Measurements from ENCODE around the gene PPFIBP1.
"Not testable (repeated sequence)": the region's sequence is repeated elsewhere in the genome, so short reads cannot be mapped to it uniquely, and the experiment has no call there.

The PPFIBP1 gene

DNA sequence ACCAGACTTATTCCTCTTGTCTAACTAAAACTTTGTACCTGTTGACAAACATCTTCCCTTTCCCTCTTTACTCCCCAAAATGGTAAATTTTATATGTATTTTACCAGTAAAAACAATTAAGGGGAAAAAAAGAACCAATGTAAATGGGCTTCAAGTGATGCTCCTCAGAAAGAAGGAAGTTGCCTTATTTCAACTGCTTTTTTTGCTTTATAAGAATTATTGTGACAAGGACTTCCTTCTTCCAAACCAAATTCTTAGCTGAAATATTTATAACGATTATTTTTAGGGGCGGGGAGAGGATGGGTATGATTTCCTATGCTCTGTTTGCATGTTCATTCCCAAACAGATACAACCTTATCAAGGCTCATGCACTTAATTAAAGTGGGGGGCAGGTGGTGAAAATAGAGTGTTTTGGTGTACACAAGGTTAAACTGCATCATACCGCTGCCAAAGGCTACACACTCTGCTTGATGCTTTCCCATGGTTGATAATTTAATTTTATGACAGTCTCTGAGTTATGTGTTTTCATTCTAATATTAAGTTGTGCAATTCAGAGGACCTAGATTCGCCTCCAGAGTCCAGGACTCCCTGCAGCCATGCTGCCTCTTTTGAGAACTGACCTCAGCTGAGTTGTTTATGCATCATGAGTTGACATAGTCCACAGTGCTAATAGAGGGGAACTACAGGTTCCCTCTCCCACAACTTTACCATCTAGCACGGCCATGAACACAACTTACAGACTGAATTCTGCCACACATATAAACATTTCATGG is 77.2 kb downstream of the PPFIBP1 start:
- DNase-seq: not testable (repeated sequence)

DNA sequence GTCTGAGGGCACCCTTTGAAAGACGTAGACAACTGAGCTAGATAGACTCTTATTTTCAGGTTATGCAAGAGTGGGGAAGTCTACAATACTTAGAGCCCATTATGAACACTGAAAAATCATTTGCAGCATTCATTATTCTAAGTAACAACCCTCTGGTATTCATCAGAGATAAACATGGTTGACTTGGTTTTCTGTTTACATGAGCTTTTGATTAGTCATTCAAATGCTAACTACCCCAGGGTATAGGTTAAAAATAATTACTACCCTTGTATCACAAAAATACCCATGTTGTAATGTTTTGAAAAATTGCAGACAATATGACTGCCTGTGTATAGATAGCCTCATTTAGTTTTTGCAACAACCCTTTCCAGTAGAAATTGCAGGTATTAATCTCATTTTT is 78.5 kb downstream of the PPFIBP1 start:
- no peak for DNase-seq

DNA sequence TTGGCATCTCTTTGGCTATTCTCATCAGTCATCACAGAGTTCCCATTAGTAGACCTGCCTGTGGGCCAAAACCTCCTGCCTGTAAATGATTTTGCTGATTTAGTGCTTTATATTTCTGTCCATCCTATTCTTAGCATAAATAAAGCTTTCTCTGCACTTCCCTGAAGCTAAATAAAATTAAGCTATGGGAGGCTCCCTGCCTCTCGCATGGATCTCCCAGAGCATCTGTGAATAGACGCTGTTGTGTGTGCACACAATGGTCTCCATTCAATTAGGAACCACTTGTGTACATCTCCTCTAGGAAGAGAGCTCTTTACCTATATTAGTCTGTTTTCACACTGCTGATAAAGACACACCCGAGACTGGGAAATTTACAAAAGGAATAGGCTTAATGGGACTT is 80.4 kb downstream of the PPFIBP1 start:
- no peak for DNase-seq

DNA sequence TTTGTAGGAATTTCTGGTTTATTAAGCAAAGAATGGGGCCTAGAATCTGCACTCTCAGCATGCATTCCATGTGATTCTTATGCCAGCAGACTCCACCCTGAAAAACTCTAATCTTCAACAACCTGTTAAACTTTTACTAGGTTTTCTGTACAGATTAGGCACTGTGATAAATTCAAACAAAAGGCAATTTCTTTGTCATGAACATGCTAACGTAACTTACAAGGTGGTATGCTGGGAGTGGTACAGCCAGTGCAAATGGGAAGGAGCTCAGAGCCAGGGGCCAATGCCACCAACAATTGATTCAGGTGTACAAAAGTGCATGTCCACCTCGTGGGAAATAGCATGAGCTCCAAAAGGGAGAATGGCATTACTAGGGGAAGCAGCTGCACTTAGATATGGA is 83.0 kb downstream of the PPFIBP1 start:
- no peak for DNase-seq

DNA sequence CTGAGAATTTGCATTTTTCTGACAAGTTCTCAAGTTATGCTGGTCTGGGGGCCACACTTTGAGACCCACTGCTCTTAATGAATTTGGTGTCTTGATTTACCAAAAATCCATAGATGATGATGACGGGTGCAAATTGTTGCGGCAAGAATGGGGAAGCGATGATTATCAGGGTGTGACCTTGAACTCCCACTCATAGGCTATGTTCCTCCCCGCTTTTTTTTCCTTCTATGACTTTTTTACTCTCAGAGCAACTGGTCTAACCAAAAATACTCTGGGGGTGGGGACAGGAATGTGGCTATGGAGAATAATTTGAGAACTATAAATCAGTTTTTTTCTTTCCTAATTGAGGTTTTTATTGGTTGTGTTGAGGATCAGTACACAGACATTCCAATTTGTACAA is 83.6 kb downstream of the PPFIBP1 start:
- no peak for DNase-seq

DNA sequence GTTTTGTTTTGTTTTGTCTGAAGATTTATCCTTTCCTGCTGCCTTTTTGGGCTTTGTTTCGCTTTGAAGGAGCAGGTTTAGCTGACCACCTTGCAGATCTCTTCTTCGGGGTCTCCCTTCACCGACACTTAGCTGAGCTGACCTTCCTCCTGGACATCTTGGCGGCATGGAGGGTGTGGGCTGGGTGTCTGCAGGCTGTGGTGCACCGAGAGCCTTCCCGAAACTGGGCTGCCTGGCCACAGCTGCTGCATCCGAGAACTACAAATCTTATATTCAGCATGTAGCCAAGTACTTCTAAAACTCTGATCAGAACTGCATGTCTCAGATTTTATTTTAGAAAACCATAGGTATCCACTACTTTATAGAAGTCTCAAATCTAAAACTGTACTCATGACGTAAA is 84.9 kb downstream of the PPFIBP1 start:
- DNase-seq: no peak

DNA sequence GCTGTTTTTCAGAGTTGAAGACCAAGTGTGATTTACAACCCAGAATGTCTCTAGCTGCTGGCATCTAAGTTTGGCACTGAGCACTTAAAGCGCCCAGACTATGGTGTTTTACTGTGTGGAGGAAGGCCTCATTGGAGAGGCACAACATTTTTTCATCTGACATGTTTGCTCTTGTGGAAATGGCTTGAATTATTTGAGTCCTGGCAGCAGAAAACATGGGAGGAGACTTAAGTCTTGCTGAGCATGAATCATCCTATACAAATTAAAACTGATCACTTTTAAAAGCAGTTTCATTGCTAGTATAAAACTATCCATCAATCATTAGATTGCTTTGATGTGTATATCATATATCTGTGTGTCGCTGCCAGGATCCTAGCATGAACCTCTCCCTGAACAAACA is 86.4 kb downstream of the PPFIBP1 start:
- no peak for DNase-seq

DNA sequence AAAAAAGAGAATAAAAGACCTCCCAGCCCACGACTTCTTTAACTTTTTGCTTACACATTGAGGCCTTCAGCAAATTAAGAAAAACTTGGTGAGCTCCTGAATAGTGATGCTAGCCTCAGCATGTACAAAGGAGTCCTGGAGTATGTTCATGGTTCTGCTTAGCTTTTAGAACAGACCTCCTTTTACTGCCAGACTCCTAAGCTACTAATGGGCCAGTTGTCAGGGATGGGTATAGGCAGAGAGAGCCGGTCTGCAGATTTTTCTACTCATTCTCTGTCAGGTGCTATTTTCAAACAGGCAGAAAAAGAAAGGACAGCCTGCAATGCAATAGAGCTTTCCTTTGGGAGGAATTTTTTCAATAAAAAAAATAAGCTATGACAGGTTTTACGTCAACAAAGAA is 90.4 kb downstream of the PPFIBP1 start:
- DNase-seq: no peak

DNA sequence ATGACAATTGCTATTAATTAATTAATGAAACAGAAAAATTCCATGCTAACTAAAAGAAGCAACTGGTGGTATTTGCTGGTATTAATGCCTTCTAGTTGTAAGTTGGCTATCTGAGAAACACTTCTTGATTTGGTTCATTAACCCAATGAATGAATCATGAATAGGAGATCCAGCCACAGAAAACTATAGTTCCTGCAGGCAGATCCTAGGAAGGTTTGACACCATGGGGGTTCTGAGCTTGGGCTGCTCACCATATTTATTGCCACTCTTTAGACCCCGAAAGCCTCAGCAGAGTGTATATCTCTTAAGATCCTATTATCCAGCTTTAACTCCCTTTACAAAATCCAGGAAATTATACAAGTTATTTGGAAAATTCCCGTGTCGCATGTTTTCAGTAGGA is 90.9 kb downstream of the PPFIBP1 start:
- no peak for DNase-seq

DNA sequence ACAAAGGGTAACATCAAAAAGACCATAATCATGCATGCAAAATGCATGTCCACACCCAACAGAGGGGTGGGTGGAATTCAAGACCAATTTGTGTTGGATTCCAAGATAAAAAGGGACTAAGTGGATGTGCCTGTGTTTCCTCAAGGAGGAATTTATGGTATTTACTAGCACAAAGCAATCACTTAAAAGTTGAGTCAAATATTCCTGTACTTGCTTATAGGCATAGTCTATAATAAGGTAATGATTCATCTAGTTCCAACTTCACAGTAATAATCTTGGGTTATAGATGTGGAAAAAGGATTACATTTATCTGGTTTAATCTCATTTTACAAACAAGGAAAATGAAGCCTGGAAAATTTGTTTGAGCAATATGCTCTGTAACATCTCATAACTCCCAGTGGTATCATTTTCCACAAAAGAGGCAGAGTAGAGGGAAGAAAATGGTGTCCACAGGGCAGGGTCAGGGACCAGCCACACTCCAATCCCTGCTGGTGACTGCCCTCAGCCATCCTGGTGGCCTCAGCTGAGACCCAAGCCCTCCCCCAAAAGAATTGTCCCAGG is 91.4 kb downstream of the PPFIBP1 start:
- no peak for DNase-seq

DNA sequence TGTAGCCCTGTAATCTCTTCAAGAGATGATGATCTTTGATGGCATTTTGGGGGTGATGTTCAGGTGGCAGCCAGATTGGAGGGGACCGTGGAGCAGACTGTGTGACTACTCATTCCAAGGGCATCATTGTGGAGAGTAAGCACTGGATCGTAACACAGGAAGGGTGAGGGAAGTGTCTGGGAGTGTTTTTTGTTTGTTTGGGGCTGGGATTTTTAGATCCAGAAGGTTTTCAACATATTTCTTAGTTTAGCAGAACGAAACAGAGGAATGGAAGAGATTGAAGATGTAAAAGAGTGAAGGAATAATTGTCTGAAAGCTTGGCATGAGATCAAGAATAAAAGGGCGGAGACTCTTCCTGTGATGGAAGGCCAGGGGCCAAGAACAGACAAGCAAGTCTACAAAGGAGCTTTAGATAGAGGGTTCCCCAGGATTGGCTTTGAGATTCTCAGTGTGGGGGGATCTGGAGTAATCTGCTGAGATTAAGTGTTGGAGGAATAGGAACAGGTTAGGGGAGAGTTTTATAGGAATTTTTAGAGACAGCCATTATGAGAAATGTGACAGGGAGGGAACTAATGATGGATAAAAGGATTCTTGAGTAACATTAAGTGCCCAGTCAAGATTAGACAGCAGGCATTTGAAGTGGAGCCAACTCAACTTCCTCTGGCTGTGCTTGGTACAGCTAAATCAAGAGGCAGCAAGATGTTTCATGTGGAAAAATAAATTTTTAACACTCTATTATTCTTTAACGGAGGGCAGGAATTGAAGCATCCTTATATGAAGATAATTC is 92.5 kb downstream of the PPFIBP1 start:
- DNase-seq: no peak

DNA sequence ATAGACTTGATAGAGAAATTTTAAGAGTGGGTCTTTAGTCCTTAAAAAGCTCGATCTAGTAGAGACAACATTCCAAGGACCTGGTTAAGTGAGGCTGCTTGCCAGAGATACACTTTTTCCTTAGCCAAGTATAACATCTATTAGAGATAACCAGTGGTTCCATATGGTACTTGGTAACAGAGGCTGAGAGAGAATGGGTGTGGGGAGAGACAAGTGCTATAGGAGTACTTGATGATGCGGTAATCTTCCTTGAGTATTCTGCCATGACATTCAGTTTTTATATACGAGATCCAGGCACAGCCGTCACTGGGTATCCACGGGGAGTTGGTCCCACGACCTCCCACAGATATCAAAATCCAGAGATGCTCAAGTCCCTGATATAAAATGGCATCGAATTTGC is 94.8 kb downstream of the PPFIBP1 start:
- DNase-seq: no peak

DNA sequence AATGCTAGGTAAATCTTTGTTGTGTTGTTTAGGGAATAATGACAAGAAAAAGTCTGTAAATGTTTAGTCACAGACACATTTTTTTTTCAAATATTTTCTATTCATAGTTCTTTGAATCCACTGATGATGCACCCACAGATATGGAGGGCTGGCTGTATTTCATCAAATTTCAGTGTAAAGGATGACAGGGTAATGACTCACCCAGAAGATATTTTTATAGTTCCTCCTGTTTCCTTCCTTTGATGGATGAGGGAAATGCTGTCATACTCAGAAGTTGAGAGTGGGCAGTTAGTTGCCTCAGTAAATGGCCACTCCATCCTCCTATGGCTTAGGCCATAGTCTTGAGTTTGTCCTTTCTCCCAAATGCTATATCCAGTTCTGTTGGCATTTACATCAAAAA is 95.3 kb downstream of the PPFIBP1 start:
- DNase-seq: no peak

DNA sequence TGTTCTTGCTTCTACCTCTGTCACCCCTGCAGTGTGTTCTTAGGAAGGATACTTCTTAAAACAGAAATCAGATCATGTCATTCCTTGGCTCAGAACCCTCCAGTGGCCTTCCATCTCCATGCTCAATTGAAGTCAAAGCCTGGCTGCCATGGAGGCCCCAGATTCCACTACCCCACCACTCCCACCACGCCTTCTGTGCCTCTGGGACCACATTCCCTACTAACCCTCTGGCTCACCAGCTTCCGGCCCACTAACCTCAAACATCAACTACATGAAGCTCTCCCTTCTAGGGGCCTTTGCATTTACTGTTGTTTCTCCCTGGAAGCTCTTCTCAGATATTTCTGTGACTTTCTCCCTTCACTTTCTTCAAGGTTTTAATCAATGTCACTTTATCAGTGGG is 96.1 kb downstream of the PPFIBP1 start:
- DNase-seq: no peak

DNA sequence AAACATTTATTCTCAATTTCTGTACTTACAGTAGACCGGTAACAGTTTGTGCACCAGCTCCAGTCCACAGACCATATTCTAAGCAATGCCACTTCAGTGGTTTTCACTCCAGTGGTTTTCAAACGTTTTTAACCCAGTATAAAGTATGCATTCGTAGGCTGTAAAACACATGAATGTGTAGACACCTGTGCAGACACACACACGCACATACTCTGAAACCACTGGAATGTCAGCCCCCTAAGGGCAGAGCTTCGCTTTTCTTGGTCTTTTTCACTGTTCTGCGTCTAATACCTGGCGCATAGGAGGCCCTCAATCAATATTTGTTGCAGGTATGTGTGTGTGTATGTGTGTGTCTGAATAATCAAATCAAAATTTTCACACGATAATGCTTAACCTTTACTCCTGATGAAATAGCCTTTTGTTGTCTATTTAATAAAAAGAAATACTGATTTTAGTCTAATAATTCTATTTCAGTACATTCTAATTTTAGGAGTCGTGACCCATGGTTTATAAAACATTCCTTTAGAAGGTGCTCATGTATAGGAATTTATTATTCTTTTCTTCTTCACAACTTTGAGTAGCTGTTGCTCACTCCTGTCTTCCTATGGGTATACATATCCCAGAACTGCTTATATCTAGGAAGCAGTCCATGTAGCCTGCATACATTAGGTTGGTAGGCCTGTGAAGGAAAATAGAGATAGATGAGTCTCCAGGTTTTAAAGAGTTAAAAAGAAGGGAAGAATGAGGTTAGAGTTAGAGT is 98.6 kb downstream of the PPFIBP1 start:
- no peak for DNase-seq

DNA sequence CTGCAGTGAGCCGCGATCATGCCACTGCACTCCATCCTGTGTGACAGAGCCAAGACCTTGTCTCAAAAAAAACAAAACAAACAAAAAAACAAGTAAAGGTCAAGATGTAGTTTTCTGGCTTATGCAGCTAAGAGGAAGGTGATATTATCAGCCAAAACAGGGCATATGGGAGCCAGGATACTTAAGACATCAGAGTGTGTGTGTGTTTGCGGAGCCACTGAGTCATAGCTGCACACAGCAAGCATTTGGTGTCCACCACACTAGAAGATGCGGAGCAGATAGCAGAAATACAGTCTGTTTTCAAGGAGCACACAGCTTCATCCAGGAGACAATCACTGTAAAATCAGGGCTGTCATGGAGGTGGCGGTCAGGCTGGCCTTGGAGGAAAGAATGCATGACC is 99.6 kb downstream of the PPFIBP1 start:
- DNase-seq: no peak

DNA sequence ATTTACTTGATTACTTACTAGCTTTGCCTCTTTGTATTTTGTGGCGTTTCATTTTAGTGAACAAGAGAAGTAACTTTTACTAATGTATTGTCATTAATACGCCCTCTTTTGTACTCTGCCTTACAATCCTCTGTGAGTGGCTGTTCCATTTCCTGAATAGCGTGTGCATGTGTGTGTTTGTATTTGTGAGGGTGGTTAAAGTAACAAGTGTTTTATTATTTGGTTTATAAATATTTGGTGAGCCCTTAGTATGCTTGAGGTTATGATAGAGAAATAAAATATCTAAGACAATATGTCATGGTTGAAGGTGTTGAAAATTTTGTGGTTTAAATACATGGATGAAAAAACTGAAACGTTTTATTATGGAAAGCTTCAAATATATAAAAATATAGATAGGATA is 100.6 kb downstream of the PPFIBP1 start:
- DNase-seq: no peak

DNA sequence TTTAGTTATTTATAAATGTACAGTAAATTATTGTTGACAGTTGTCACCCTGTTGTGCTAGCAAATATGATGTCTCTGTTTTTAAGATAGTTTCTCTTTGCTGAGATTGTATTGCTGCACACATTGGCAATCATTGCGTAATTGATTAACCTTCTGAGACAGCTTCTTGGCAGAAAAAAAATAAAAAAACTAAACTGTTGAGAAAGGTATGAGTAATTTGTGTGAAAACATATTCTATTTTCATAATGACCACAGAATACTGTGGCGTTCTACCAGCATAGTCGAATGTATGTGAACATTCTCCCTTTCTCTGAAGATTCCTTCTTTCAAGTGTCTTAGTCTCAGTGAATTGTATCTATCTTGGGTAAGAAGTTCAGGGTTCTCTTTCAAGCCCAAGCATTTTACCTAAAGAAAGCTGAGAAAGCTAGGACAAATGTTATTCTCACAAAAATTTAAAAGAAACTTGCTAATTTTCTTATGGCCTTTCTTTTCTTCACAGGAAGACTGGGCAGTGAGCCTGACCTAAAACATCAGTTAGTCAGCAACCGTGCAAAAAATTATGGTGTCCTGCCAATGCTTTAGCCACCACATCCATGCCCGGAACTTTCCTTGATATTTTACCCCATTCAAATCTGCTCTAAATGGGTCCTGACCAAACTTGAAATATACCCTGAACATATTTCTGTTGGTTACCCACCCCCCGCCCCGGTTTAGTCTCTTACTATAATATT is 103.3 kb downstream of the PPFIBP1 start:
- no peak for DNase-seq

DNA sequence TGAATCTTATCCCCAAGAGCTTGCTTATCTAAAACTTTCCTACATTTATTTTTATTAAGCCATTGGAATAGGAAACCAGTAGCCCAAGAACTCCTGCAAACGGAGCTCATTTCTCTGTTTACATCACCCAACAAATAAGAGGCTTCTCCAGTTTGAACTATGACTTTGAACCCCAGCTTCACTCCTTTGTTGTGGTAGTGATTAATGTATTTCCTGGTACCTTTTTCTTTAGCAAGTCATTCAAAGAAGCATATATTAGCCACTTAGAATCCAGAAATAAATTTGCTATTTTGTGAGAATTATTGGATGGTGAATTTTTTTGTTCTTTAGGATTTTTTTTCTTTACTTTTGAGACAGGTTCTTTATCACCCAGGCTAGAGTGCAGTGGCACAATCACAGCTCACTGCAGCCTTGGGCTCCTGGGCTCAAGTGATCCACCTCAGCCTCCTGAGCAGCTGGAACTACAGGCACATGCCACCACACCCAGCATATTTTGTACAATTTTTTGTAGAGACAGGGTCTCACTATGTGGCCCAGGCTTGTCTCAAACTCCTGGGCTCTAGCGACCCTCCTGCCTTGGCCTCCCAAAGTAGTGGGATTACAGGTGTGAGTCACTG is 104.0 kb downstream of the PPFIBP1 start:
- DNase-seq: not testable (repeated sequence)

DNA sequence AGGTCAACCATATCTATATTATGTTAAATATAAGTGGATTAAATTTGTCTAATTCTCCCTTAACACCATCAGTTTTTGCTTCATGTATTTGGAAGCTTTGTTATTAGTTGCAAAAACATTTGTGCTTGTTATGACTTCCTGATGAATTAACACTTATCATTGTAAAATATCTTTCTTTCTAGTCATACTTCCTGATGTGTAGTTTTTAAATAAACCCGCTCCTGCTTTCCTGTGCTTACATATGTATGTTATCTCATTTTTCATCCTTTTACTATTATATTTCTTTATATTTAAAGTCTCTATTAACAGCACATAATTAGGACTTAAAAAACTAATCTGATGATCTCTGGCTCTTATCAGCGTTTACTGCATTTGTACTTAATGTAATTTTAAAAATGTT is 106.2 kb downstream of the PPFIBP1 start:
- not testable (repeated sequence) for DNase-seq

DNA sequence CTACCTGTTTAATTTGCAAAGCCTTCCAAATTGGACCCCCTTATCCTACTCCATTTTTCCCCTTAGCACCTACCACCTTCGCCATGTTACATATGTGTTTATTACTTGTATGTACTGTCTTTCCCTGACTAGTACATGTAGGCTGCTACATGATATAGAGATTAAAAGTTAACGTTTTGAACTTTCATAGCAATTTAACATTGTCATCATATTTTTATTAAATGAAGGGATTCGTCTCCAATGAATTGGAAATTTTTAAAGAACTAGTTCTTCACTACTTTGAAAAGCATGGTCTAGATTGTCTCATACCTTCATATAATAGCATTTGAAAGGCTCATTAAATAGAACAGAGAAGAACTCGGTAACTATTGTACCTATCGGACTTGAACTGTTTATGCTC is 107.4 kb downstream of the PPFIBP1 start:
- DNase-seq: no peak

DNA sequence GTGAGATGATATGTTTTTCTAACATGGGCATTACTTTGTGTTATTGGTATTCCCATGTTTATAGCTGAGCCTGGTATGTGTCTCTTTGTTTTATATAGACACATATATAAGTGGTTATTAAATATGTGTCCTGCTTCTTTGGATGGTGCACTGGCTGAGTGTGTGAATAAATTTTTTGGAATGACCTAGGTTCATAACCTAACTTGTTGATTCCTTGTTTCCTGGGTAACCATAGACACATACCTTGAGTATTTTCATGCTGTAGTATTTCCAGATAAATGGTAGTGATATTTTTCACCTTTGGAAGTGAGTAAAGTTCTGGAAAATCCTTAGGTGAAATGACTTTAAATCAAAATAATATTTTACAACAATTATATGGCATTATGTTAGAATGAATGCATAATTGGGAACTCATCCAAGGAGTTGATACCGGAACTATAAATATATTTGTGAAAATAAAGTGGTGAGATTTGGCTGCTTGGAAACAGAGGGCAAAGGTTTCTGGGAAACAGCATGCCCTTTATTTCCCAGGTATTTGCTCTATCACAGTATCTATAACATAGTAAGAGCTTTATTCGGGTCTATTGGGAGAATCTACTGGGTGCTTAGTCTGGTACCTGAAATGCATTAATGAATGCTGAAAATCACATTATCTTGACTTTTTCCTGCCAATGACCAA is 107.9 kb downstream of the PPFIBP1 start:
- DNase-seq: no peak

Data from NCI-H1417 treated with DMSO at 0.1 percent for 48 hours (cell line).